ENCODE results near the gene OPRD1.
"Not testable (repeated sequence)": the region's sequence is repeated elsewhere in the genome, so short reads cannot be mapped to it uniquely, and the experiment has no call there.

The OPRD1 gene

DNA sequence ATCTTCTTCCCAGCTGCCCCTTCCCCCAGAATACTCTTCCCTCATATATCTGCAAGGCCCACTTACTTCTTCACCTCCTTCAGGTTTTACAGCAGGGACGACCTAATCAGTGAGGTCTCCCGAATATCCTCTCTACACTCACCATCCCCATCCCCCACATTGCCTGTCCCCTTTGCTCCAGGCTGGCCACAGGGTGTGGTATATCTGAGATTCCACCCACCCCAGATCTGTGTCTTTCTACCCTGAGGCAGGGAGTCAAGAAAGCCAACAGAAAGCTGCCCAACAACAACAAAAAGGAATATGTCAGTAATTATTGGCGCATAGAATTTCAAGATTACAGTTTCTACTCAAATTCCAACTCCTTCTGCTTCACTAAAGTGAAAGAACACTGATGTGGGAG lies 30.0 kb upstream of the OPRD1 start:
- ChIA-PET CTCF (interaction anchor here (0.6 to 1.4 kb wide), 5 partner anchors 27 to 133 kb away, joined by 3 to 5 read pairs (median 3); no protein-coding TSS in a partner anchor), POLR2A (interaction anchor here (1.3 to 2.1 kb wide), 2 partner anchors 9 to 133 kb away, joined by 4 to 5 read pairs; no protein-coding TSS in a partner anchor)

GRCh38 chr1:28783363-28783762 lies 28.6 kb upstream of the OPRD1 start:
- ChIA-PET CTCF (interaction anchor here (1.1 to 3.5 kb wide), 2 partner anchors 70 to 94 kb away, joined by 4 to 33 read pairs; no protein-coding TSS in a partner anchor), POLR2A (interaction anchor here (0.7 to 2.1 kb wide), 3 partner anchors 8 to 135 kb away, joined by 3 to 5 read pairs (median 3); partner anchors contain the start of gene RNU11)
- no peak for DNase-seq (ENCODE audit: extremely low spot score)
- TF ChIP-seq NFRKB (IDR thresholded peaks at IDR 0.05): no peak
- no peak for TF ChIP-seq BHLHE40 (IDR thresholded peaks at IDR 0.05; ENCODE audit: borderline replicate concordance)

More for the DNA sequence above, 30.0 kb upstream of the OPRD1 start:
- no peak for DNase-seq (ENCODE audit: extremely low spot score)
- TF ChIP-seq CTBP1 (IDR thresholded peaks at IDR 0.05; ENCODE audit: borderline replicate concordance) (no peak), FOXA1 (IDR thresholded peaks at IDR 0.05) (no peak), ARNT (IDR thresholded peaks at IDR 0.05) (no peak), LEF1 (IDR thresholded peaks at IDR 0.05; ENCODE audit: borderline replicate concordance) (no peak), L3MBTL2 (conservative IDR thresholded peaks at IDR 0.05) (no peak), SP1 (IDR thresholded peaks at IDR 0.05) (no peak), HDGF (IDR thresholded peaks at IDR 0.05; ENCODE audit: borderline replicate concordance) (no peak), TARDBP (IDR thresholded peaks at IDR 0.05) (no peak), ELF4 (IDR thresholded peaks at IDR 0.05) (no peak), FOXM1 (IDR thresholded peaks at IDR 0.05; ENCODE audit: borderline replicate concordance) (no peak)

DNA sequence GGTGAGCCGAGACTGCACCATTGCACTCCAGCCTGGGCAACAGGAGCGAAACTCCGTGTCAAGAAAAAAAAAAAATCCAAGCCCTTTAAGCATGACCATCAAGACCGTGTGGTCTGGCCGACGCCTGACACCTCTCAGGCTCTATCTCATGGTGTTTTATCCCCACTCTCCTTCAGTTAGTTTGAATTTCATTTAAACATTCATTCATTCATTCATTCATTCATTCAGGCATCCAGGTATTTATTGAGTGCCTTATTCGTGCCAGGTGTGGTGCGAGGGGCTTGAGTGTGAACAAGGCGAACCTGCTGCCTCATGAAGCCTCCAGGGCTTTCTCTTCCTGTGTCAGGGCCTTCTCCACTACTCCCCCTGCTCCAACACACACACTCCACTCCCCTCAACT lies 22.6 kb upstream of the OPRD1 start:
- DNase-seq (ENCODE audit: extremely low spot score): no peak
- ChIA-PET POLR2A (no interaction called here), CTCF (interaction anchor here (0.6 to 1.0 kb wide), 2 partner anchors 93 to 157 kb away, joined by 3 to 6 read pairs; no protein-coding TSS in a partner anchor)
- TF ChIP-seq, protein P1, sequence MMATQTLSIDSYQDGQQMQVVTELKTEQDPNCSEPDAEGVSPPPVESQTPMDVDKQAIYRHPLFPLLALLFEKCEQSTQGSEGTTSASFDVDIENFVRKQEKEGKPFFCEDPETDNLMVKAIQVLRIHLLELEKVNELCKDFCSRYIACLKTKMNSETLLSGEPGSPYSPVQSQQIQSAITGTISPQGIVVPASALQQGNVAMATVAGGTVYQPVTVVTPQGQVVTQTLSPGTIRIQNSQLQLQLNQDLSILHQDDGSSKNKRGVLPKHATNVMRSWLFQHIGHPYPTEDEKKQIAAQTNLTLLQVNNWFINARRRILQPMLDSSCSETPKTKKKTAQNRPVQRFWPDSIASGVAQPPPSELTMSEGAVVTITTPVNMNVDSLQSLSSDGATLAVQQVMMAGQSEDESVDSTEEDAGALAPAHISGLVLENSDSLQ (IDR thresholded peaks at IDR 0.05): no peak
- TF ChIP-seq CTBP1 (IDR thresholded peaks at IDR 0.05; ENCODE audit: borderline replicate concordance) (no peak), FOXK2 (IDR thresholded peaks at IDR 0.05) (no peak), ELF4 (IDR thresholded peaks at IDR 0.05) (no peak), SP1 (IDR thresholded peaks at IDR 0.05) (no peak), ZNF384 (IDR thresholded peaks at IDR 0.05) (no peak), HDGF (IDR thresholded peaks at IDR 0.05; ENCODE audit: borderline replicate concordance) (no peak), SUZ12 (IDR thresholded peaks at IDR 0.05) (no peak), TARDBP (IDR thresholded peaks at IDR 0.05) (no peak), L3MBTL2 (conservative IDR thresholded peaks at IDR 0.05) (no peak), FOXM1 (IDR thresholded peaks at IDR 0.05; ENCODE audit: borderline replicate concordance) (no peak), ARNT (IDR thresholded peaks at IDR 0.05) (no peak), LEF1 (IDR thresholded peaks at IDR 0.05; ENCODE audit: borderline replicate concordance) (no peak)

- ChIA-PET POLR2A (no interaction called here), CTCF (interaction anchor here (0.6 to 1.0 kb wide), 2 partner anchors 92 to 157 kb away, joined by 3 to 6 read pairs; no protein-coding TSS in a partner anchor)
- TF ChIP-seq LEF1 (IDR thresholded peaks at IDR 0.05; ENCODE audit: borderline replicate concordance) (no peak), SP1 (IDR thresholded peaks at IDR 0.05) (no peak), SUZ12 (IDR thresholded peaks at IDR 0.05) (no peak), BHLHE40 (IDR thresholded peaks at IDR 0.05; ENCODE audit: borderline replicate concordance) (no peak), FOXM1 (IDR thresholded peaks at IDR 0.05; ENCODE audit: borderline replicate concordance) (no peak), L3MBTL2 (conservative IDR thresholded peaks at IDR 0.05) (no peak), FOXK2 (IDR thresholded peaks at IDR 0.05) (no peak), ARNT (IDR thresholded peaks at IDR 0.05) (no peak), ZNF384 (IDR thresholded peaks at IDR 0.05) (no peak), NFRKB (IDR thresholded peaks at IDR 0.05) (no peak), HDGF (IDR thresholded peaks at IDR 0.05; ENCODE audit: borderline replicate concordance) (no peak), CTBP1 (IDR thresholded peaks at IDR 0.05; ENCODE audit: borderline replicate concordance) (no peak), TARDBP (IDR thresholded peaks at IDR 0.05) (no peak), FOXA1 (IDR thresholded peaks at IDR 0.05) (no peak), ELF4 (IDR thresholded peaks at IDR 0.05) (no peak)
- TF ChIP-seq, protein P1 (IDR thresholded peaks at IDR 0.05): no peak
- DNase-seq (ENCODE audit: extremely low spot score): no peak
Observed at GRCh38 chr1:28789816-28790215, 22.2 kb upstream of the OPRD1 start.

- TF ChIP-seq L3MBTL2 (conservative IDR thresholded peaks at IDR 0.05) (no peak), SP1 (IDR thresholded peaks at IDR 0.05) (no peak), HDGF (IDR thresholded peaks at IDR 0.05; ENCODE audit: borderline replicate concordance) (no peak), CTBP1 (IDR thresholded peaks at IDR 0.05; ENCODE audit: borderline replicate concordance) (no peak), ZNF384 (IDR thresholded peaks at IDR 0.05) (no peak), TARDBP (IDR thresholded peaks at IDR 0.05) (no peak), BHLHE40 (IDR thresholded peaks at IDR 0.05; ENCODE audit: borderline replicate concordance) (no peak), LEF1 (IDR thresholded peaks at IDR 0.05; ENCODE audit: borderline replicate concordance) (no peak), ARNT (IDR thresholded peaks at IDR 0.05) (no peak), FOXA1 (IDR thresholded peaks at IDR 0.05) (no peak), FOXM1 (IDR thresholded peaks at IDR 0.05; ENCODE audit: borderline replicate concordance) (no peak), SUZ12 (IDR thresholded peaks at IDR 0.05) (no peak), ELF4 (IDR thresholded peaks at IDR 0.05) (no peak), NFRKB (IDR thresholded peaks at IDR 0.05) (no peak), FOXK2 (IDR thresholded peaks at IDR 0.05) (no peak)
- TF ChIP-seq, protein P1 (IDR thresholded peaks at IDR 0.05): no peak
- ChIA-PET POLR2A (interaction anchor here (1.6 kb wide), 1 partner anchor 8 kb away, joined by 5 read pairs; no protein-coding TSS in a partner anchor), CTCF (interaction anchor here (1.0 kb wide), 2 partner anchors 87 to 92 kb away, joined by 3 to 4 read pairs; no protein-coding TSS in a partner anchor)
- DNase-seq (ENCODE audit: extremely low spot score): no peak
Observed at GRCh38 chr1:28790377-28791035, 21.5 kb upstream of the OPRD1 start.

GRCh38 chr1:28791929-28792328 lies 20.0 kb upstream of the OPRD1 start:
- not testable (repeated sequence) for DNase-seq (ENCODE audit: extremely low spot score)
- ChIA-PET POLR2A (interaction anchor here (1.6 kb wide), 1 partner anchor 10 kb away, joined by 5 read pairs; no protein-coding TSS in a partner anchor), CTCF (interaction anchor here (1.0 kb wide), 1 partner anchor 103 kb away, joined by 3 read pairs; no protein-coding TSS in a partner anchor)

Measured in HEK293T (cell line).